PC-9 (cell line): ENCODE data around the gene DLG2. TPM values are rescaled to one million over a fixed set of nuclear protein-coding genes. Genes with fewer than 3 reads are reported as not detected.
A peak's percentile ranks its signal among the peaks of the same experiment; 100 is the strongest.

ENCODE experiments used
- BruUV-seq: library from RNA; stranded (reverse); fragments of 400-500 nt; replicated peaks from 2 replicates; lab custom pipeline; 2021; lab: Mats Ljungman, UMichigan
- CTCF ChIA-PET: fragments of 300-600 bp; sonication (Branson Sonifier 250); formaldehyde crosslinking; loops from one replicate; lab custom pipeline; 2022; ENCODE audit warnings: antibody characterized with exemption; lab: Charles Lee
- POLR2A ChIA-PET: fragments of 300-600 bp; sonication (Branson Sonifier 250); formaldehyde crosslinking; loops from one replicate; lab custom pipeline; 2022; ENCODE audit warnings: antibody characterized with exemption; ENCODE audit not compliant: unreplicated experiment; lab: Charles Lee
- DNase-seq, 2 experiments: peaks; one replicate each; pipeline versions ENCODE4 v3.0.0 to v3.0.0-alpha.2; 2015 to 2022; ENCODE audit warnings: mixed read lengths in 1 of 2
- H2AFZ ChIP-seq: fragments of 200-600 bp; sonication (generic); 2 replicates; pipeline ENCODE4 v1.8.1; 2017; ENCODE audit warnings: antibody characterized with exemption
- H3F3A ChIP-seq: fragments of 200-600 bp; sonication (generic); 2 replicates; pipeline ENCODE4 v1.8.1; 2017; ENCODE audit warnings: antibody characterized with exemption, mild to moderate bottlenecking, low read depth; ENCODE audit not compliant: insufficient read depth
- H3K27ac ChIP-seq: fragments of 200-600 bp; sonication (generic); 2 replicates; pipeline ENCODE4 v1.6.1; 2016; ENCODE audit warnings: mixed run types
- H3K27me3 ChIP-seq: fragments of 200-600 bp; sonication (generic); 2 replicates; pipeline ENCODE4 v1.6.1; 2016; ENCODE audit warnings: low read depth, mixed run types; ENCODE audit not compliant: insufficient read depth
- H3K36me3 ChIP-seq: fragments of 200-600 bp; sonication (generic); 2 replicates; pipeline ENCODE4 v1.6.1; 2016; ENCODE audit warnings: low read depth, mixed run types
- H3K4me1 ChIP-seq: fragments of 200-600 bp; sonication (generic); replicated peaks from 2 replicates; pipeline ENCODE4 v1.6.1; 2016; ENCODE audit warnings: mixed run types; ENCODE audit not compliant: insufficient read depth
- H3K4me2 ChIP-seq: fragments of 200-600 bp; sonication (generic); 2 replicates; pipeline ENCODE4 v1.6.1; 2017; ENCODE audit warnings: mixed run types
- H3K4me3 ChIP-seq: fragments of 200-600 bp; sonication (generic); 2 replicates; pipeline ENCODE4 v1.6.1; 2016; ENCODE audit warnings: mixed run types
- H3K79me2 ChIP-seq: fragments of 200-600 bp; sonication (generic); 2 replicates; pipeline ENCODE4 v1.6.1; 2017; ENCODE audit warnings: low read depth, mixed run types
- H3K9me2 ChIP-seq: fragments of 200-600 bp; sonication (generic); 2 replicates; pipeline ENCODE4 v1.8.1; 2017; ENCODE audit warnings: mild to moderate bottlenecking; ENCODE audit not compliant: insufficient read depth
- H3K9me3 ChIP-seq: fragments of 200-600 bp; sonication (generic); 2 replicates; pipeline ENCODE4 v1.8.1; 2016; ENCODE audit warnings: low read depth; ENCODE audit not compliant: insufficient read depth
- H4K20me1 ChIP-seq: fragments of 200-600 bp; sonication (generic); 2 replicates; pipeline ENCODE4 v1.8.1; 2017; ENCODE audit not compliant: insufficient read depth
- CTCF ChIP-seq: fragments of 200-600 bp; sonication (generic); conservative IDR thresholded peaks from 2 replicates; pipeline ENCODE4 v1.6.1; 2017; ENCODE audit warnings: mixed run types, antibody characterized with exemption, mild to moderate bottlenecking, moderate library complexity
- EZH2 ChIP-seq: fragments of 200-600 bp; sonication (generic); IDR thresholded peaks from 2 replicates; pipeline ENCODE4 v1.8.0; 2017; ENCODE audit warnings: antibody characterized with exemption, low read depth
- intact Hi-C: fragments of 100-400 bp; cut with micrococcal nuclease; formaldehyde crosslinking; loops from one replicate; pipeline ENCODE4 v1.10.0; 2022; ENCODE audit not compliant: unreplicated experiment
- total RNA-seq: library from RNA; stranded (reverse); gene quantifications from 2 replicates; pipeline ENCODE4 v1.2.3, GENCODE V29; 2021

DLG2 gene
- total RNA-seq, 1 experiment from 2014 or later = 6.4 TPM

DNA sequence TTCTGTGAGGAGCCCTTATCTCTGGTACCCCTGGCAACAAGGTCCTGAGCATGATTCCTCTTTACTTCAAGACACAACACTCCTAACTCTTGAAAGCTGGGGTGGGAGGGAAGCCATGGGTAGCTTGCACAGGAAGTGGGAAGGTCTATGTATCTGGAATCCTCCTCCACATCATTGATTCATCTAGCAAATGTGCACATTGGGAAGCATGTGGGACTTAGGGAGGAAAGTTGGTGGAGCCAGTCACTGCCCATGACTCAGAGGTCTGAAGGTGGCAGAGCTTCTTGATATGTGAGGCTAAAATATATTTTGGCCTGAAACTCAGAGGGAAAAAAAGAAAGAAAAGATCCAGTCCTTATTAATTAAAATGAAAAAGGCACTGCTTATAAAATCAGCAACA is 1000.9 kb downstream of the DLG2 start:
- Histone ChIP-seq H3K4me1 (no peaks in the 10 kb centered on the region), H3K9me2 (0 out of 2 replicates have a peak, but pooled peaks cover 4% of the 10 kb centered on the region), H4K20me1 (no peaks in the 10 kb centered on the region), H3K79me2 (no peaks in the 10 kb centered on the region), H3K27ac (no peak overlapping the region), H3F3A (no peaks in the 10 kb centered on the region), H2AFZ (no peak overlapping the region), H3K4me2 (no peak overlapping the region), H3K9me3 (0 out of 2 replicates have a peak, but pooled peaks cover 4% of the 10 kb centered on the region), H3K27me3 (no peaks in the 10 kb centered on the region), H3K36me3 (no peaks in the 10 kb centered on the region), H3K4me3 (no peak overlapping the region)
- ChIA-PET POLR2A (no interaction called here), CTCF (no interaction called here)
- no peak for DNase-seq
- no TSS peak for BruUV-seq
- TF ChIP-seq CTCF = no peak
- no peak for TF ChIP-seq EZH2
- intact Hi-C loops = no loop called here

DNA sequence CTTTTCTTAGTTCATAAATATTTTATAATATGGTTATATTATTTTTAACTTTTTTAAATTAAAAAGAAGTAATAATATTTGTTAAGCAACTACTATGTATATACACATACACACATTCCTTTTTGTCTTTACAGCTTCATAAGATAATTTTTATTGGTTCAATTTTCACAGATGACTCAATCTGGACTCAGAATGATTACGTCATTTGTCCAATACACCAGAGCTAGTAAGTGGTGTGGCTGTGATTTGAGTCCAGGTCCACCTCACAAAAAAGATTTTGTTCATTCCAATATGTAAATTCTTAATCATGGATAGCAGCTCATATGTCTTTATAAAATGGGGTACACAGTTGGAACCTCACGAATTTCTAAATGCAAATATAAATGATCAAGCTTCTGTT is 1014.5 kb downstream of the DLG2 start:
- no peaks in the 10 kb centered on the region for H3K9me3 ChIP-seq
- 0 out of 2 replicates have a peak overlapping the region, but pooled peaks have one; percentile 58 for H2AFZ ChIP-seq
- H3K36me3 ChIP-seq = no peaks in the 10 kb centered on the region
- no TSS peak for BruUV-seq
- no peaks in the 10 kb centered on the region for H4K20me1 ChIP-seq
- POLR2A ChIA-PET = no interaction called here
- no peak overlapping the region for H3K4me3 ChIP-seq
- CTCF ChIA-PET = no interaction called here
- H3K4me2 ChIP-seq = no peak overlapping the region
- H3K4me1 ChIP-seq = no peaks in the 10 kb centered on the region
- intact Hi-C loops = no loop called here
- no peak for DNase-seq
- no peaks in the 10 kb centered on the region for H3K27me3 ChIP-seq
- H3F3A ChIP-seq = no peaks in the 10 kb centered on the region
- H3K27ac ChIP-seq = no peak overlapping the region
- no peaks in the 10 kb centered on the region for H3K79me2 ChIP-seq
- H3K9me2 ChIP-seq = no peaks in the 10 kb centered on the region
- TF ChIP-seq CTCF = no peak
- TF ChIP-seq EZH2 = no peak

- H3K79me2 ChIP-seq = no peaks in the 10 kb centered on the region
- TF ChIP-seq EZH2 (no peak), CTCF (no peak)
- H3K9me2 ChIP-seq = no peaks in the 10 kb centered on the region
- H3K27me3 ChIP-seq = no peaks in the 10 kb centered on the region
- no peaks in the 10 kb centered on the region for H3K4me1 ChIP-seq
- intact Hi-C loops = no loop called here
- H3K4me2 ChIP-seq = no peak overlapping the region
- no peaks in the 10 kb centered on the region for H3F3A ChIP-seq
- no peak overlapping the region for H2AFZ ChIP-seq
- H3K9me3 ChIP-seq = no peaks in the 10 kb centered on the region
- BruUV-seq = no TSS peak
- CTCF ChIA-PET = no interaction called here
- POLR2A ChIA-PET = no interaction called here
- H3K4me3 ChIP-seq = no peak overlapping the region
- no peaks in the 10 kb centered on the region for H3K36me3 ChIP-seq
- no peak for DNase-seq
- H4K20me1 ChIP-seq = no peaks in the 10 kb centered on the region
- H3K27ac ChIP-seq = no peak overlapping the region
Observed at GRCh38 chr11:84608837-84609196, 1018.3 kb downstream of the DLG2 start.
